IMR-90 (cell line): Measurements from ENCODE around the gene RPL4.

Experiments used
- CEBPB ChIP-seq: IDR thresholded peaks from 2 replicates; pipeline ENCODE4 v1.6.1; 2012; ENCODE audit warnings: low read depth, low read length, improper control_type of control experiment
- CTCF ChIP-seq: conservative IDR thresholded peaks from 2 replicates; pipeline ENCODE4 v1.5.1; 2012; ENCODE audit warnings: mild to moderate bottlenecking, low read depth, low read length, improper control_type of control experiment
- ELK1 ChIP-seq: fragments of 150-350 bp; IDR thresholded peaks from 2 replicates; pipeline ENCODE4 v1.6.1; 2016; ENCODE audit warnings: low read depth, mild to moderate bottlenecking, low read length, moderate library complexity, borderline replicate concordance
- MXI1 ChIP-seq: IDR thresholded peaks from 2 replicates; pipeline ENCODE4 v1.6.1; 2012; ENCODE audit warnings: low read depth, mild to moderate bottlenecking, low read length, moderate library complexity, borderline replicate concordance
- POLR2A ChIP-seq: IDR thresholded peaks from 2 replicates; pipeline ENCODE4 v1.6.1; 2012; ENCODE audit warnings: mild to moderate bottlenecking, low read depth, low read length
- RCOR1 ChIP-seq: IDR thresholded peaks from 2 replicates; pipeline ENCODE4 v1.6.1; 2012; ENCODE audit warnings: mild to moderate bottlenecking, low read length, improper control_type of control experiment; ENCODE audit not compliant: insufficient replicate concordance
- RFX5 ChIP-seq: IDR thresholded peaks from 2 replicates; pipeline ENCODE4 v1.8.0; 2012; ENCODE audit warnings: low read depth, mild to moderate bottlenecking, low read length, moderate library complexity
- USF2 ChIP-seq: fragments of 150-350 bp; IDR thresholded peaks from 2 replicates; pipeline ENCODE4 v1.6.1; 2017; ENCODE audit warnings: mild to moderate bottlenecking, antibody characterized with exemption, low read length, low read depth

- TF ChIP-seq CTCF, result no peak
- TF ChIP-seq RFX5, result no peak
- TF ChIP-seq CEBPB, result no peak
- no peak for TF ChIP-seq MXI1
- no peak for TF ChIP-seq POLR2A
- no peak for TF ChIP-seq ELK1
- no peak for TF ChIP-seq USF2
- no peak for TF ChIP-seq RCOR1
Measured at GRCh38 chr15:66508293-66508883, 3.7 kb upstream of the RPL4 start.
